H9 (cell line): ENCODE data around the gene OLIG2. TPM values are rescaled to one million over a fixed set of nuclear protein-coding genes. Genes with fewer than 3 reads are reported as not detected.

Source experiments
- DNase-seq: peaks from one replicate; pipeline ENCODE4 v3.0.0-alpha.2; 2017
- H2AFZ ChIP-seq: one replicate; pipeline ENCODE4 v1.6.1; 2013; ENCODE audit warnings: mild to moderate bottlenecking, low read length, control low read depth, moderate library complexity
- H2AK5ac ChIP-seq: 2 replicates; pipeline ENCODE4 v1.6.1; 2013; ENCODE audit warnings: low read length, control low read depth, mixed read lengths; ENCODE audit not compliant: insufficient read length
- H2BK120ac ChIP-seq: one replicate; pipeline ENCODE4 v1.6.1; 2013; ENCODE audit warnings: low read depth, mild to moderate bottlenecking, low read length, control low read depth, inconsistent platforms; ENCODE audit not compliant: poor library complexity, severe bottlenecking
- H2BK12ac ChIP-seq: 2 replicates; pipeline ENCODE4 v1.6.1; 2013; ENCODE audit warnings: low read length, control low read depth, mixed read lengths, low read depth; ENCODE audit not compliant: insufficient read length
- H2BK15ac ChIP-seq: 2 replicates; pipeline ENCODE4 v1.6.1; 2013; ENCODE audit warnings: low read depth, low read length, control low read depth
- H2BK20ac ChIP-seq: one replicate; pipeline ENCODE4 v1.6.1; 2013; ENCODE audit warnings: low read depth, mild to moderate bottlenecking, low read length, control low read depth, inconsistent platforms; ENCODE audit not compliant: poor library complexity, severe bottlenecking
- H2BK5ac ChIP-seq: 2 replicates; pipeline ENCODE4 v1.6.1; 2013; ENCODE audit warnings: low read length, control low read depth, mixed read lengths; ENCODE audit not compliant: insufficient read length
- H3K14ac ChIP-seq: 2 replicates; pipeline ENCODE4 v1.6.1; 2013; ENCODE audit warnings: low read length, control low read depth; ENCODE audit not compliant: insufficient read depth
- H3K18ac ChIP-seq: 2 replicates; pipeline ENCODE4 v1.6.1; 2013; ENCODE audit warnings: low read depth, mild to moderate bottlenecking, mixed read lengths, low read length, control low read depth; ENCODE audit not compliant: insufficient read length
- H3K23ac ChIP-seq: 2 replicates; pipeline ENCODE4 v1.6.1; 2013; ENCODE audit warnings: low read length, control low read depth, mixed read lengths, low read depth; ENCODE audit not compliant: insufficient read length
- H3K23me2 ChIP-seq: 2 replicates; pipeline ENCODE4 v1.6.1; 2013; ENCODE audit warnings: low read depth, mild to moderate bottlenecking, mixed read lengths, low read length, control low read depth; ENCODE audit not compliant: insufficient read length, poor library complexity, severe bottlenecking
- H3K27ac ChIP-seq: 2 replicates; pipeline ENCODE4 v1.5.1; 2013; ENCODE audit warnings: low read length, control low read depth, mixed read lengths, low read depth; ENCODE audit not compliant: insufficient read length
- H3K27me3 ChIP-seq: 2 replicates; pipeline ENCODE4 v1.6.1; 2013; ENCODE audit warnings: low read length, control low read depth, inconsistent platforms; ENCODE audit not compliant: insufficient read depth
- H3K4ac ChIP-seq: 2 replicates; pipeline ENCODE4 v1.6.1; 2013; ENCODE audit warnings: low read depth, mild to moderate bottlenecking, control low read depth, inconsistent platforms, low read length, moderate library complexity
- H3K4me1 ChIP-seq: 2 replicates; pipeline ENCODE4 v1.6.1; 2013; ENCODE audit warnings: low read length, control low read depth, inconsistent platforms; ENCODE audit not compliant: insufficient read depth
- H3K4me2 ChIP-seq: 2 replicates; pipeline ENCODE4 v1.6.1; 2013; ENCODE audit warnings: low read length, control low read depth, mixed read lengths; ENCODE audit not compliant: insufficient read length, insufficient read depth
- H3K56ac ChIP-seq: 2 replicates; pipeline ENCODE4 v1.6.1; 2013; ENCODE audit warnings: low read depth, mild to moderate bottlenecking, mixed read lengths, low read length, control low read depth; ENCODE audit not compliant: insufficient read length
- H3K79me1 ChIP-seq: 2 replicates; pipeline ENCODE4 v1.6.1; 2013; ENCODE audit warnings: low read depth, mild to moderate bottlenecking, moderate library complexity, low read length, control low read depth, inconsistent platforms; ENCODE audit not compliant: insufficient read depth, poor library complexity, severe bottlenecking
- H3K79me2 ChIP-seq: 2 replicates; pipeline ENCODE4 v1.6.1; 2013; ENCODE audit warnings: low read length, control low read depth, inconsistent platforms; ENCODE audit not compliant: insufficient read depth
- H3K9ac ChIP-seq: 2 replicates; pipeline ENCODE4 v1.6.1; 2013; ENCODE audit warnings: low read length, control low read depth, mixed read lengths; ENCODE audit not compliant: insufficient read length; ENCODE audit errors: extremely low read depth
- H3K9me3 ChIP-seq: one replicate; pipeline ENCODE4 v1.6.1; 2013; ENCODE audit warnings: low read depth, low read length, inconsistent platforms; ENCODE audit not compliant: control insufficient read depth
- H3T11ph ChIP-seq: one replicate; pipeline ENCODE4 v1.6.1; 2013; ENCODE audit warnings: mild to moderate bottlenecking, low read length, control low read depth, inconsistent platforms
- H4K20me1 ChIP-seq: one replicate; pipeline ENCODE4 v1.6.1; 2013; ENCODE audit not compliant: control insufficient read depth, insufficient read length, insufficient read depth
- H4K5ac ChIP-seq: 2 replicates; pipeline ENCODE4 v1.6.1; 2013; ENCODE audit warnings: low read depth, mild to moderate bottlenecking, mixed read lengths, low read length, control low read depth; ENCODE audit not compliant: insufficient read length
- H4K8ac ChIP-seq: replicated peaks from 2 replicates; pipeline ENCODE4 v1.6.1; 2013; ENCODE audit warnings: low read length, control low read depth, mixed read lengths, low read depth; ENCODE audit not compliant: insufficient read length
- H4K91ac ChIP-seq: 2 replicates; pipeline ENCODE4 v1.6.1; 2013; ENCODE audit warnings: low read depth, mild to moderate bottlenecking, moderate library complexity, mixed read lengths, low read length, control low read depth; ENCODE audit not compliant: insufficient read length
- H3K27ac Mint-ChIP-seq, 3 experiments: 2 replicates in 2 of 3; 3 replicates in 1 of 3; pipeline ENCODE4 v1.8.0; 2020 to 2021; ENCODE audit warnings: mixed read lengths in 3 of 3, mild to moderate bottlenecking in 1 of 3, moderate library complexity in 1 of 3
- H3K27me3 Mint-ChIP-seq: 2 replicates; pipeline ENCODE4 v1.8.0; 2021; ENCODE audit warnings: low read depth, mild to moderate bottlenecking, moderate library complexity, mixed read lengths
- H3K36me3 Mint-ChIP-seq, 3 experiments: 2 replicates in 2 of 3; 3 replicates in 1 of 3; pipeline ENCODE4 v1.8.0; 2020 to 2021; ENCODE audit warnings: low read depth in 3 of 3, mixed read lengths in 3 of 3; ENCODE audit not compliant: insufficient read depth in 1 of 3
- H3K4me1 Mint-ChIP-seq, 2 experiments: 2 replicates each; pipeline ENCODE4 v1.8.0; 2020; ENCODE audit warnings: mixed read lengths in 2 of 2
- H3K4me3 Mint-ChIP-seq, 2 experiments: 2 replicates in 1 of 2; 3 replicates in 1 of 2; pipeline ENCODE4 v1.8.0; 2020 to 2021; ENCODE audit warnings: mild to moderate bottlenecking in 2 of 2, mixed read lengths in 2 of 2, moderate library complexity in 1 of 2
- H3K9me3 Mint-ChIP-seq, 2 experiments: 2 replicates in 1 of 2; 3 replicates in 1 of 2; pipeline ENCODE4 v1.8.0; 2020; ENCODE audit warnings: mild to moderate bottlenecking in 2 of 2, mixed read lengths in 2 of 2, moderate library complexity in 1 of 2
- CTCF ChIP-seq: fragments of 200-600 bp; sonication (generic); conservative IDR thresholded peaks from 3 replicates; pipeline ENCODE4 v1.8.0; 2021; ENCODE audit warnings: antibody characterized with exemption, mild to moderate bottlenecking
- WGBS: extraction: QIAGEN DNeasy Blood & Tissue Kit; methylation state at CpG from one replicate; pipeline ENCODE4 v1.1.7; 2013; ENCODE audit warnings: missing lambda C conversion rate, low lambda C conversion rate, mixed read lengths; ENCODE audit not compliant: insufficient read length; ENCODE audit errors: extremely low coverage; 5-methylcytosine and 5-hydroxymethylcytosine counted together
- total RNA-seq: library from RNA; stranded (reverse); gene quantifications from 2 replicates; pipeline ENCODE4 v1.2.1, GENCODE V29; 2021

OLIG2 gene
- total RNA-seq, 1 experiment from 2014 or later, result 1.4 TPM

- Histone ChIP-seq H3K23ac (no peak overlapping the region), H3K23me2 (peaks cover 12% of the 10 kb centered on the region), H3K14ac (no peak overlapping the region), H3K18ac (no peak overlapping the region), H3K9me3 (no peaks in the 10 kb centered on the region), H3K4me1 (peaks cover 23% of the 10 kb centered on the region), H3T11ph (no peak overlapping the region), H4K91ac (no peak overlapping the region), H2BK12ac (no peak overlapping the region), H3K79me2 (no peaks in the 10 kb centered on the region), H2AK5ac (no peak overlapping the region), H3K4ac (no peak overlapping the region), H4K5ac (no peak overlapping the region), H4K20me1 (no peaks in the 10 kb centered on the region), H2BK5ac (no peak overlapping the region), H3K79me1 (no peaks in the 10 kb centered on the region), H3K56ac (no peak overlapping the region), H2BK15ac (no peak overlapping the region), H4K8ac (no peak overlapping the region), H2BK120ac (no peak overlapping the region), H2BK20ac (no peak overlapping the region), H3K27ac (no peak overlapping the region), H2AFZ (no peak overlapping the region), H3K9ac (no peak overlapping the region), H3K27me3 (peaks cover 55% of the 10 kb centered on the region), H3K4me2 (no peak overlapping the region)
- H3K4me3 Mint-ChIP-seq, result no peak overlapping the region
- no peak overlapping the region for H3K27ac Mint-ChIP-seq
- peaks cover 55 to 61% of the 10 kb centered on the region in 2 experiments for H3K4me1 Mint-ChIP-seq
- peaks cover 91% of the 10 kb centered on the region for H3K27me3 Mint-ChIP-seq
- peaks cover 0 to 4% (median 0%) of the 10 kb centered on the region in 3 experiments; a peak in 1 of 7 replicates for H3K36me3 Mint-ChIP-seq
- no CpG with 5 or more reads among the region's 4 CpGs for WGBS
- H3K9me3 Mint-ChIP-seq, result peaks cover 8 to 10% of the 10 kb centered on the region in 2 experiments
- no peak for DNase-seq
- no peak for TF ChIP-seq CTCF
Measured at GRCh38 chr21:33073636-33074035, 47.9 kb downstream of the OLIG2 start.
